Measurements from ENCODE around the gene STIL.
"Not testable (repeated sequence)": the region's sequence is repeated elsewhere in the genome, so short reads cannot be mapped to it uniquely, and the experiment has no call there.

The STIL gene

DNA sequence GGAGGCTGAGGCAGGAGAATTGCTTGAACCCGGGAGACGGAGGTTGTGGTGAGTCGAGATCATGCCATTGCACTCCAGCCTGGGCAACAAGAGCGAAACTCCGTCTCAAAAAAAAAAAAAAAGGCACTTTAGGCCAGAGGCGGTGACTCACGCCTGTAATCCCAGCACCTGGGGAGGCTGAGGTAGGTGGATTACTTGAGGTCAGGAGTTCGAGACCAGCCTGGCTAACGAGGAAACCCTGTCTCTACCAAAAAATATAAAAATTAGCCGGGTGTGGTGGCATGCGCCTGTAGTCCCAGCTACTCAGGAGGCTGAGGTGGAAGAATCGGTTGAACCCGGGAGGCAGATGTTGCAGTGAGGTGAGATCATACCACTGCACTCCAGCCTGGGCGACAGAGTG, 6.0 kb upstream of the STIL start:
- not testable (repeated sequence) for DNase-seq (ENCODE audit: low spot score)

DNA sequence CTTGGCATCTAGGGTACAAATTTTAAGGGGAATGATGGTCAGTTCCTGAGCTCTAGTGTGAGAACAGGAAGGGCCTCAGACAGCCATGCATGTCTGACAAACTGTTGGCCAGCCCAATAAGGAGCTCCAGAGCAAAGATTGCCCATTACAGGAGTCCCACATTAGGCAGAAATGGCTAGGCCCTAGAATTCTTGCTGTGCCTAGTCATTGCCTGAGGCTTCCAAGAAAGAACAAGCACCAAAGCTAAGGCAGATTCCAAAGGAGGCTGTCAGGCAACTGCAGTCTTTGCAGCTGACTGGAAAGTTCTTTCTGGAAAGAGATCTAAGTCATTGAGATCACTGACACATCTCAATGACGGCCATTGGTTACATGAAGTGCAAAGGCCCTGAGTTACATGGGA, 3.9 kb upstream of the STIL start:
- DNase-seq (ENCODE audit: low spot score): peak; percentile 80

DNA sequence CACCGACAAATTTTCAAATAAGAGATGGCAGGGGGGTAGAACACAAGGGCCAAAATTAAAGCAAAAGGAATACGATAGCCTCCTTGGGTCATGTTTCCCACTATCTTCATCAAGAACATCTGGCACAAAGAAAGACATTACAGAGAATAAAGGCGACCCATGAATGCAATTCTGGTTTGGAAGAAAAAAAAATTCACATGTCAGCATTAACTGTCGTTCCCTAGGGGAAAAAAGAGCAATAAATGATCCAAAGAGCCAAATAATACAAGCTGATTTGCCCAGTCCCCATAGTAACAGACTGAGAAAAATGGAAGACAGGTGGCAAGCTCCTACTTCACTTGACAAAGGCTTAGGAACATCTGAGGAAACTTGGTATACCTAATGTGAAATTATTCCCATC, 4.5 kb downstream of the STIL start:
- DNase-seq (ENCODE audit: low spot score): no peak

DNA sequence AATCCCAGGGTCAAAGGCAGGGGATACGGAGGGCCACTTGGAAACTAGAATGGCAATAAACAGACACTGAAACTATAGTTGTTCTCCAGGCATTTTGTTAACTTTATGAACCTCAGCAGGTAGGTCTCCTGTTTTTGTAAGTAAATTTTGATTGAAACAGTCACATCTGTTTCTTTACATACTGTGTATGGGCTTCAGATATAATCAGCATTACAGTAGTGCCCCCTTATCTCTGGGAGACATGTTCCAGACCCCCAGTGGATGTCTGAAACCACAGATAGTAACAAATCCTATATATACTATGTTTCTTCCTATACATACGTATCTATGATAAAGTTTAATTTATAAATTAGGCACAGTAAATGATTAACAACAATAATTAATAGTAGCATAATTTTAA, 11.5 kb downstream of the STIL start:
- DNase-seq (ENCODE audit: low spot score): no peak

DNA sequence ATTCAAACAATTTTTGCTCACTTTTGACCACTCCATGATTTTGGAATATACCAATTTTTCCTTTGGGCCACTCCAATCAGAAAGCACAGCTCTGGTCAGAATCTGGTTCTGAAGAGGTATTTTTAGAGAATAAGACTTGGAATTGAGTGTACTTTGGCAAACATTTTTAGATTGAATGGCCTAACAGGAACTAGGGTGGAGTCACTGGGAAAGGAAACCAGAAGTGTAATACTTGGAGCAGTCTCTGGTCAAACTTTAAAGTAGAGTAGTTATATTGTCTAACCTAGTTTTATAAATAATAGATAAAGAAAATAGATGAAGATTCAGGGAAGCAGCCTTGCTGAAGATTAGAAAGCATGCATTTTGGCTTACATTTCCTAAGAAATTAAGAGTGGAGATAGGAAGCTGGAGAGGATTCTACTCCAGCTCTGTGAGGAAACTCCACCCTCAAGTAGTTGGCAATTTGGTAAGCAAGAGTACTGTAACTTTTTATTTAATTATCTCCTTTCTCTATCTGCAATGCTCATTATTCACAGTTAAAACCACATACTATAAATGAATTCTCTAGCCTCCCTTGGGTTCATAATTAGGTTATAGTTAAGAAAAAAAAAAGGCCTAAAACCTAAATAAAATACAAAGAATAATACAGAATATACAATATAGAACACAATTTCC, 15.8 kb downstream of the STIL start:
- no peak for DNase-seq (ENCODE audit: low spot score)

DNA sequence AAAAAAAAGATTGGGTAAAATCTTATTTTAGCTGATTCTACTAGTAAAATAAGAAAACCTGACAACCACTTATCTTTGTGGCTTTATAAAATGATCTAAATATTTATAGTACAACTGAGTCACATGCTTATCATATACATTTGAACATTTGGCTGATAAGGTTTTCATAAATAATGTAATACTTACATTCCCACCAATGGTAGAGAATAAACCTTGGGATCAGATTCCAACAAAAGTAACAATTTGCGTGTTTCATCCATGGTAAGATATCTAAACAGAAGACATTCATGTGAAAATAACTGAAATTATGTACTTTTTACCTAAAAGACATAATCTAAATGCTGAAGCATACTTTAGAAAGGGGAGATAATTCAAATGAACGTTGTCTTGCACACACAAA, 18.4 kb downstream of the STIL start:
- DNase-seq (ENCODE audit: low spot score): no peak

DNA sequence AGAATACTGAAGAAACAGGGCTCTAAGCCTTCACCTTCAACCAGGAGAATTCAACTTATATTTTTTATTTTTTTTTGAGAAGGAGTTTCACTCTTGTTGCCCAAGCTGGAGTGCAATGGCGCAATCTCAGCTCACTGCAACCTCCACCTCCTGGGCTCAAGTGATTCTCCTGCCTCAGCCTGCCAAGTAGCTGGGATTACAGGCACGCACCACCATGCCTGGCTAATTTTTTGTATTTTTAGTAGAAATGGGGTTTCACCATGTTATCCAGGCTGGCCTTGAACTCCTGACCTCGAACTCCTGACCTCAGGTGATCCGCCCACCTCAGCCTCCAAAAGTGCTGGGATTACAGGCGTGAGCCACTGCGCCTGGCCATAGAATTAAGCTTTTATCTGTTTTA, 19.1 kb downstream of the STIL start:
- not testable (repeated sequence) for DNase-seq (ENCODE audit: low spot score)

DNA sequence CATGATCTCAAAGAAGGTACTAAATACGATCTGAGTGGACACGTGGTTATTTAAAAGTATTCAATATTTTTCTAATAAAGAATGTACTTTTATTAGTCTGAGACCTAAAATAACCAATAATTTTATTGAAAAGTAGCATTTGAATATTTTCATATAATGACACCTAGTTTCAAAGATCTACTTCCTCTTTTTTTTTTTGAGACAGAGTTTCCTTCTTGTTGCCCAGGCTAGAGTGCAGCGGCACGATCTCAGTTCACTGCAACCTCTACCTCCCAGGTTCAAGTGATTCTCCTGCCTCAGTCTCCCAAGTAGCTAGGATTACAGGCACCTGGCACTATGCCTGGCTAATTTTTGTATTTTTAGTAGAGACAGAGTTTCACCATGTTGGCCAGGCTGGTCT, 25.8 kb downstream of the STIL start:
- not testable (repeated sequence) for DNase-seq (ENCODE audit: low spot score)

DNA sequence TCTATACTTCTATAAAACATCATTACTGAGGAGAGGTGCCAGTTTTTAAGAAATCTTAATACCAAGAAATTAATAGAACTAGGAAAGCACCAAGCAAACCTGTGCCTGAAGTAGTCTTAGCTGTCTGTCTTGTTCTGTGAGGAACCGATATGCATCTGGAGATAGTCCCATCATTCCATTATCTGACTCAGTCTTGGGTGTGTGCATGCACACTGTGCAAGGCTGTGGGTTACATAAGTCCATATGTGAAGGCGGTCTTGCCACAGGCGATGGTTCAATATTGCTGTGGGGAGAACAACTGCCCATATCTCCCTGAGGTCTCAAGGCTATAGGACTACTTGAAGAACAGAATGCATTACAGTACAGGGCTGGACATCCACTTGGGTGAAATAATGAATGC, 33.8 kb downstream of the STIL start:
- DNase-seq (ENCODE audit: low spot score): peak; percentile 17

DNA sequence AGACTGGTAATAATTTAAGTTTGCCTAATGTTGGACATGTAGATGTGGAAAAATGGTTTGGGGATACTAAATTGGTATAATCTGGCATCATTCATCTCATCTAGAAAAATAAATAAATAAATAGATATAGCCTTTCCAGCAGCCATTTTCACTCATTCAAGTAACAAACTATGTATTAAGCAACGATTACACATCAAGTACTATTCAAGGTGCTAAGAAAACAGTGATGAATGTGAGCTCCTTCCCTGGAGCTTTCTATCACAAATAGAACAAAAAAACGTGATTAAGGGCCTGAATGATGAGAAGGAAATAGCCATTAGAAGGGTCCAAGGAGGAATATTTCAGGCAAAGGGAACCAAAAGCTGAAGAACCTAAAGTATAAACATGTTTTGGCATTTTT, 37.1 kb downstream of the STIL start:
- DNase-seq (ENCODE audit: low spot score): no peak

DNA sequence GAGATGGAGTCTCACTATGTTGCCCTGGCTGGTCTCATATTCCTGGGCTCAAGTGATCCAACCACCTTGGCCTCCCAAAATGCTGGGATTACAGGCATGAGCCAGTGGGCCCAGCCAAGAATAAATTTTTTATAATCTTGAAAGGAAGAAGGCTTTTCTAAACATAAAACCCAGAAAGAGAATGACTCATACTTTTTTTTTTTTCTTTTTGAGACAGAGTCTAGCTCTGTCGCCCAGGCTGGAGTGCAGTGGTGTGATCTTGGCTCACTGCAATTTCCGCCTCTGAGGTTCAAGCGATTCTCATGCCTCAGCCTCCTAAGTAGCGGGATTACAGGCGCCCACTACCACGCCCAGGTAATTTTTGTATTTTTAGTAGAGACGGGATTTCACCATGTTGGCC, 38.1 kb downstream of the STIL start:
- not testable (repeated sequence) for DNase-seq (ENCODE audit: low spot score)

DNA sequence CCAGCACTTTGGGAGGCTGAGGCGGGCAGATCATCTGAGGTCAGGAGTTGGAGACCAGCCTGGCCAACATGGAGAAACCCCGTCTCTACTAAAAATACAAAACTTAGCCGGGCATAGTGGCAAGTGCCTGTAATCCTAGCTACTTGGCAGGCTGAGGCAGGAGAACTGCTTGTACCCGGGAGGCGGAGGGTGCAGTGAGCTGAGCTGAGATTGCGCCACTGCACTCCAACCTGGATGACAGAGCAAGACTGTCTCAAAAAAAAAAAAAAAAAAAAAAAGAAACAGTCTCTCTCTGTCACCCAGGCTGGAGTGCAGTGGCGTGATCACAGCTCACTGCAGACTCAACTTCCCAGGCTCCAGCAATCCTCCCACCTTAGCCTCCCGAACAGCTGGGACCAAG, 48.4 kb downstream of the STIL start:
- not testable (repeated sequence) for DNase-seq (ENCODE audit: low spot score)

DNA sequence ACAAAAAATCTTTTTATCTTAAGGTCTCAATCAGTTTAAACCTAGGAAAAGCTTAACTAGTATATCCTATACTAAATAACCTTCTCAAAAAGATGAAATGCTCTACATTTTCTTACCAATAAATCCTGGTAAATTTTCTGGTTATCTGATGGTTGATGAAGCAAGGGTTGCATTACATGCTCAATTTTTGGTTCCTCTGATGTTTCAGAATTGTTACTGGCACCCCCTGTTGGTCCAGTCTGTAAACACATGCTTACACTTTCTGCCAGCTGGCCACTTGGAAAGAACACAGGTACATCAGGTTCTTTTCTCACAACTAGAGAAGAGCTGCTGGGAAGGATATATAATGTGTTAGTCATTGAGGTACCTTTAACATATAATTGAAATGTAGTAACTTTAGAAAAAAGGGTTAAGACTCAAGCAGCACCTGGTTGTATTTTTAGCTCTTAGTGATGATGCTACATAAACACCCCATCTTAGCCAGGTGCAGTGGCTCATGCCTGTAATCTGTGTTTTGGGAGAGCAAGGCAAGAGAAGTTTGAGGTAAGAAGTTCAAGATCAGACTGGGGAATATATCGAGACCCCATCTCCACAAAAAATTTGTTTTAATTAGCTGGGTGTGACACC, 51.0 kb downstream of the STIL start:
- DNase-seq (ENCODE audit: low spot score): peak; percentile 65

DNA sequence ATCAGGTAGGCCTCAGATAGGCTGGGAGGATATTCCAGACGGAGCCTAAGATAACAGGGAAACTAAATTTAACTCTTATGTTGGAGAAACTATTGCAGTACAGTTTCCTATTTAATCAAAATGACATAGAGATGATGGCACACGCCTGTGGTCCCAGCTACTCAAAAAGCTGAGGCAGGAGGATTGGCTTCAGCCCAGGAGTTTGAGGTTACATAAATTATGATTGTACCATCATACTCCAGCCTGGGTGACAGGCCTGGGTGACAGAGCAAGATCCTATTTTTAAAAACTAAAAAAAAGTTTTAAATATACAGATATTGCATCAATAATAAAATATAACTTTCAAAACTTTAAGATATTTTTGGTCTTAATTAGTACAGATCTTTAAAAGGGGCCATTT, 56.7 kb downstream of the STIL start:
- no peak for DNase-seq (ENCODE audit: low spot score)

DNA sequence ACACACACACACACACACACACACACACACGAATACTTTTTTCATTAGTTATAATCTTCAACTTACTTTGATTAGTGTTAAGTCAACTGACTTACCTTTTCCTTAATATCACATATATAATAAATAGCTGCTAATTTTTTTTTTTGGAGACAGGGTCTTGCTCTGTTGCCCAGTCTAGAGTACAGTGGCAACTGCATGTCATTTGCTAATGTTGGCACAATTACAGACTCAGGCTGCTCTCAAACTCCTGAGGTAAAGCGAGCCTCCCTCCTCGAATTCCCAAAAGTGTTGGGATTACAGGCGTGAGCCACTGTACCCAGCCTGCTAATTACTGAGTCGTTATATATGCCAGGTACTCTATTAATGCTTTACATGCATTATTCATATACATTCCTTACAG, 61.2 kb downstream of the STIL start:
- DNase-seq (ENCODE audit: low spot score): no peak

DNA sequence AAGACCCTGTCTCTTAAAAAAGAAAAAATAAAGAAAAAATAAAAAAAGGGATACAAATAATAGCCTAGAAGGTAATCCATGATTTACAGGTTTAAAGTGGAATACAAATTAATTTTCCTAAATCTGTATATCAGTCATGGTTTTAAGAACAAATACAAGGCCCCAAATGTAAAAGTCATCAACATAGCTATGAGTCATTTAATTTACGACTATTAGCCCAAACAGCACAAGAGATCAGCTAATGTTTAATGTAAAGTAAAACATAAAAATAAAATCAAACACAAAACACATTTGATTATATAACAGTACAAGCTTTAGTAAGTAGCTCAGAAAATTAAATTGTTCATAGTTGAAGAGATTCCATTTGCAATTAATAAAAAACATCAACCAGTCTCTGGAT, 61.6 kb downstream of the STIL start:
- no peak for DNase-seq (ENCODE audit: low spot score)

DNA sequence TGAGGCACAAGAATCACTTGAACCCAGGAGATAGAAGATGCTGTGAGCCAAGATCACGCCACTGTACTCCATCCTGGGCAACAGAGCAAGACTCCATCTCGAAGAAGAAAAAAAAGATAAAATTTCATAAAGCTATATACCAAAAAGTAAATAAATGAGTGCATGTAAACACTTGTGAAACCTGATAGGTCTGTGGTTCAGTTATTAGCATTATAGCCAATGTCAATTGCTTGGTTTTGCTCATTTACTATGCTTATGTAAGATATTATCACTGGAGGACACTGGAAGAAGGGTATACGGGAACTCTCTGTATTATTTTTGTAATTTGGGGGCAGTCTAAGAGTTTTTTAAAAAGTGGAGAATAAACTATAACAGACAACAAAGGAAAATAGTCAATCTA, 64.2 kb downstream of the STIL start:
- no peak for DNase-seq (ENCODE audit: low spot score)

DNA sequence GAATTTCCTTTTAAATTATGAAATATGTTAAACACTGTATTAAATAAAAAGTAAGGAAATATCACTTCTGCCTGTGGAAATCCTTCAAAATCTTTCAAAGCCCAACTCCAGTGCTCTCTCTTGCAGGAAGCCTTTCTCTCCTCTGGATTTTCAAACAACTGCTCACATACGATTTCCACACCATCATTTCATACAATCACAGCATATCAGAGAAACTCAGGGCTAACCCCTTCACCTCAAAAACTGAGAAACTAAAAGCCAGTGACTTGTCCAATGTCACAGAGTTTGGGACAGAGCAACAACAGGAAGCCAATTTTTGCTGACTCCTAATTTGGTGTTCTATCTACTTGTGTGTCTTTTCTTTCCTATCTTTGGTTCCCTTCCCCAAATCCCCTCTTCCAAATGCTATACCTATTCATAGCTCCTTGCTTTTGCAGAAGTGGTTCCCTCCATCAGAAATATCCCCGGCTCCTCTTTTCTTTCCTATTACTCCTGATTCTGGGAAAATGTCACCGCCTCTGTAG, 69.5 kb downstream of the STIL start:
- DNase-seq (ENCODE audit: low spot score): no peak

DNA sequence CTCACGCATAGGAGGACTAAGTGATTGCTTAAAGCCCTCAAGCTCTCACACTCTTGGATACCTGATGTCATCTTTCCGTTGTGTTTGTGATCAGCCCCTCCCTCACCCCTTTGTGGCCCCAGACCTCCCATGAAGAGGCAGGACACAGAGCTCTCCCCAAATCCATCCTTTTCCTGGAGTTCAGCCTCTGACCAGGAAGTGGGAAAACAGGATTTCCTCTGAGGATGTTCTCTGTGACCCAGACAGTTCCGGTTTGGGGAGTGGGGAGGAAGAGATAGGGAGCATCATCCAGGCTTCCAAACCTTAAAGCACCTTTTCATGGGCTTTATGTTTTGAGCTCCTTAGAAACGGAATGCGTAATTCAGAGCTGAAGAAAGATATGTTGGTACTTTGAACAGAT, 70.0 kb downstream of the STIL start:
- DNase-seq (ENCODE audit: low spot score): no peak

DNA sequence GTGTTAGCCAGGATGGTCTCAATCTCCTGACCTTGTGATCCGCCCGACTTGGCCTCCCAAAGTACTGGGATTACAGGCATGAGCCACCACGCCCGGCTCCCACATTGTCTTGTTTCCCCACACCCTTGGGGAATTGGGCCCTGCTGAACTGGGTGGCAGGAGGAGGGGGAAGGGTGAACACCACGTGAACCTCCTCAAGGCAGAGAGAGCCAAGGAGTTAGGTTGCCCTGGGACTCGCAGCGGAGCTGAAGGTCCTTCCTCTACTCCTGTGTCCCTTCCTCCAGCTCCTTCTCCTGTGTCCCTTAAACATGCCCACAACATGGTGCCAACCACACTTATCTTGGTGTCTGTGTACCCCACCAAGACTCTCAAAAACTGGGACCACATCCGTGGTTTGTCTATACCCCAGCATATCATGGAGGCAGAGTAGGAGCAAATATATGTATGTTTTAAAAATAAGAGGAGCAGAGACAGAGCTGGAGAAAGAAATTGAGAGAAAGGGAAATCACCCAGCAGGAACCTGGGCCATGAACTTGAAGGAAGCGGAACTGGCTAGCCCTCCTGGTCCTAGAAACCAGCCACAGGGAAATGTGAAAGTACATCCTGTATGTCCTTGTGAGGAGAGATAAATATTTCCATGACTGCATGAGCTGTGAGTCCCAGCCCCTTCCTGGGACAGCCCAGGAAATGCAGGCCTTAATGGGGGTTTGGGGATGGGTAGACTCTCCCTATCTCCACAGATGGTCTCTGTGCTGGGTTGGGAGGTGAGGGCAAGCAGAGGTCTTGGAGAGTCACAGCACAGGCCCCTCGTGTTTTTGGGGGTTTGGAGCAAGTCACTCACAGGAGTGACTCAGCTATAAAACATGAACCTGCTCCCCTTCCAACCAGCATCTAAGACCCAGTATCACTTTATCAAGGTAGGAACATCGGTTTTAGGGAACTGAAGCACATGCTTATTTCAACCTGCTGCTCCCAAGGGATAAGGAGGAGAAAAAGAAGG, 72.5 kb downstream of the STIL start:
- DNase-seq (ENCODE audit: low spot score): no peak

DNA sequence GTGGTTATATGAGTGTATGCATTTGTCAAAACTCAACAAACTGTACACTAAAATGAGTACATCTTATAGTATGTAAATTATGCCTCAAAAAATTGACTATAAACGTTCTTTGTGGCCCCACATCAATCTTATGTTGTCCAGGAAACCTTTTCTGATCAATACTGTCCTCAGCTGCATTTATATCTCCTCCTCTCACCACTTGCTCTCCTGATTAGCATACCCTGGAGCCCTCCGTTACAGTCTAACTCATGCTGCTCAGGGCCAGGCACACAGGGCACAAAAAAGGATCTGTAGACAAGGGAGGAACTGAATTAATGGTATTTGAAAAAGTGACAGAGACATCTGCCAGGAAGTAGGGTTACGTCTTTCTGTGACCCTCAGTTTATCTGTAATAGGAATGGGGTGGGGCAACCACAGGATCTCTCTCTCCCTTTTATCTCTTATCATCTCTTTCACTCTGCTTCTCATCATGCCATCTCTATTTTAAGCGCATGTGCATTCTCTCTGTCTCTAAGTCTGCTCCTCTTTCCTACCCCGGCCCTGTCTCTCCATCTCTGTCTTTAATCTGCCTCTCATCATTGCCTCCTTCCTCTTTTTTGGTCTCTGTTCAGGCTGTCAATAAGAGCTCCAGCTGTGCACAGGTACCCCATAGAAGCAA, 74.9 kb downstream of the STIL start:
- no peak for DNase-seq (ENCODE audit: low spot score)

DNA sequence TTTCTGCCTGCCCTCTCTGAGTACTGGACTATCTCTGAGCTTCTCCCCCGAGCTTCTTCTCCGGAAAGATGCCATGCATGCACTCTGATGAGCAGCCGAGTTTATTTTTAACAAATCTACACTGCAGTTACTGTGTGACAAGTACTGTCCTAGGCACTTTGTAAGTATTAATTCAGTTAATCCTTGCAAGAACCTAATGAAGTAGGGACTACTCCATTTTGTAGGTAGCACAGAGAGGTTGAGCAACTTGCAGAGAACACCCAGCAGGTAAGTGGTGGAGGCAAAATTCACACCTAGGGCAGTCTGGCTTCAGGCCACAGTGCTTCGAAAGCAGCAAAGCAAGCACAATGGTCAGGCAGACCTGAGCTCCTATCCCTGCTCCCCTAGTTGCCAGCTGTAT, 78.1 kb downstream of the STIL start:
- no peak for DNase-seq (ENCODE audit: low spot score)

All from AG08395 (cell line).